GM12878 (cell line): ENCODE results near the gene DAAM2. TPM values are rescaled to one million over a fixed set of nuclear protein-coding genes. Genes with fewer than 3 reads are reported as not detected.

ENCODE experiments used
- ATAC-seq: fragments of 200-7000 bp; cut with Tn5 transposase; 3 replicates; pipeline ENCODE4 v1.9.1; 2020; ENCODE audit warnings: mild to moderate bottlenecking, moderate library complexity
- BruUV-seq: library from RNA; stranded (reverse); fragments of 400-500 nt; replicated peaks from 2 replicates; lab custom pipeline; 2021; lab: Mats Ljungman, UMichigan
- CTCF ChIA-PET: fragments of 300-600 bp; sonication (Branson Sonifier 250); formaldehyde crosslinking; extraction: SDS; loops from one replicate; lab custom pipeline; 2021; ENCODE audit warnings: inconsistent platforms; lab: Yijun Ruan, JAX
- POLR2A ChIA-PET: fragments of 350-600 bp; formaldehyde crosslinking; extraction: SDS; loops from one replicate; lab custom pipeline; 2021; ENCODE audit warnings: inconsistent platforms; lab: Charles Lee
- RAD21 ChIA-PET: fragments of 300-600 bp; sonication (Branson Sonifier 250); formaldehyde crosslinking; loops from one replicate; lab custom pipeline; 2023; ENCODE audit warnings: antibody characterized with exemption; ENCODE audit not compliant: unreplicated experiment; lab: Charles Lee
- SMC1A ChIA-PET: fragments of 300-600 bp; sonication (Branson Sonifier 250); formaldehyde crosslinking; loops from one replicate; lab custom pipeline; 2023; ENCODE audit not compliant: unreplicated experiment, uncharacterized antibody; lab: Charles Lee
- DNase-seq: peaks from one replicate; pipeline ENCODE4 v3.0.0-alpha.2; 2011; ENCODE audit warnings: low read depth, low spot score
- FAIRE-seq: peaks from 3 replicates; lab custom pipeline; 2011; peaks lifted over from hg19 to GRCh38; lab: Jason Lieb, UNC
- H2AFZ ChIP-seq: 2 replicates; pipeline ENCODE4 v1.6.0; 2011; ENCODE audit warnings: low read depth, low read length, control low read depth; ENCODE audit not compliant: control insufficient read depth
- H3K27ac ChIP-seq: 2 replicates; pipeline ENCODE4 v1.5.1; 2011; ENCODE audit warnings: control low read depth; ENCODE audit not compliant: control insufficient read depth, insufficient read depth
- H3K27me3 ChIP-seq, 2 experiments: replicated peaks in 1 of 2; 2 replicates each; pipeline versions ENCODE4 v1.6.0 to v1.6.1; 2011; ENCODE audit warnings: low read length in 1 of 2; ENCODE audit not compliant: control insufficient read depth in 2 of 2, insufficient read depth in 2 of 2
- H3K36me3 ChIP-seq, 2 experiments: 2 replicates each; pipeline ENCODE4 v1.5.1; 2011; ENCODE audit warnings: low read length in 1 of 2; ENCODE audit not compliant: control insufficient read depth in 2 of 2, insufficient read depth in 2 of 2
- H3K4me1 ChIP-seq: 2 replicates; pipeline ENCODE4 v1.6.1; 2011; ENCODE audit warnings: mild to moderate bottlenecking, low read length, moderate library complexity, mixed read lengths; ENCODE audit not compliant: control insufficient read depth, insufficient read depth
- H3K4me2 ChIP-seq: 2 replicates; pipeline ENCODE4 v1.6.0; 2011; ENCODE audit warnings: control low read depth; ENCODE audit not compliant: control insufficient read depth, insufficient read depth
- H3K4me3 ChIP-seq: fragments of 200-600 bp; sonication (generic); 2 replicates; pipeline ENCODE4 v1.5.1; 2016
- H3K79me2 ChIP-seq: 2 replicates; pipeline ENCODE4 v1.6.0; 2011; ENCODE audit warnings: low read length; ENCODE audit not compliant: control insufficient read depth, insufficient read depth
- H3K9ac ChIP-seq: 2 replicates; pipeline ENCODE4 v1.8.0; 2011; ENCODE audit warnings: low read length, control low read depth, mixed read lengths; ENCODE audit not compliant: control insufficient read depth, insufficient read depth
- H3K9me3 ChIP-seq: replicated peaks from 3 replicates; pipeline ENCODE4 v1.5.1; 2011; ENCODE audit warnings: mild to moderate bottlenecking, low read length; ENCODE audit not compliant: control insufficient read depth, insufficient read depth
- H4K20me1 ChIP-seq: 2 replicates; pipeline ENCODE4 v1.6.0; 2011; ENCODE audit not compliant: control insufficient read depth, insufficient read depth
- BCL11A ChIP-seq: IDR thresholded peaks from 2 replicates; pipeline ENCODE4 v1.6.1; 2011; ENCODE audit warnings: low read depth, low read length
- GATAD2B ChIP-seq: fragments of 450-650 bp; conservative IDR thresholded peaks from 2 replicates; pipeline ENCODE4 v1.6.1; 2017; ENCODE audit warnings: low read depth, mild to moderate bottlenecking, moderate library complexity
- NR2C1 ChIP-seq: fragments of 450-650 bp; IDR thresholded peaks from 2 replicates; pipeline ENCODE4 v1.6.1; 2017; ENCODE audit warnings: antibody characterized with exemption, mild to moderate bottlenecking, moderate library complexity
- SMARCA5 ChIP-seq: fragments of 450-650 bp; IDR thresholded peaks from 2 replicates; pipeline ENCODE4 v1.6.1; 2017; ENCODE audit warnings: mild to moderate bottlenecking
- WGBS: methylation state at CpG from one replicate; pipeline ENCODE4 v1.1.6; 2016; ENCODE audit warnings: low lambda C conversion rate; ENCODE audit not compliant: insufficient replicate concordance, insufficient coverage; ENCODE audit errors: missing lambda C conversion rate; 5-methylcytosine and 5-hydroxymethylcytosine counted together
- in situ Hi-C: fragments of 300-500 bp; cut with MboI; formaldehyde crosslinking; loops from 9 replicates; pipeline ENCODE4 v1.14.3; 2018; ENCODE audit warnings: mixed read lengths
- intact Hi-C: fragments of 100-400 bp; cut with micrococcal nuclease; formaldehyde crosslinking; loops from one replicate; pipeline ENCODE4 v1.14.2; 2022; ENCODE audit not compliant: unreplicated experiment
- polyA plus RNA-seq, 11 experiments: library from polyadenylated mRNA; depleted of rRNA in 4 of 11; unstranded in 6 of 11; stranded (reverse) in 5 of 11; fragments of >200 nt; fragmentation: Nextera tagmentation in 4 of 11; fragmentation: Illumina TruSeq in 1 of 11; extraction: Ambion mirVana in 4 of 11; extraction: Trizol in 1 of 11; gene quantifications; 1 replicate in 1 of 11; 2 replicates in 10 of 11; pipeline versions ENCODE4 v1.2.1 to v1.2.3, GENCODE V29; 2011 to 2016; ENCODE audit warnings: inconsistent platforms in 2 of 11, missing spikeins in 2 of 11, low read depth in 1 of 11
- total RNA-seq, 4 experiments: library from RNA; depleted of rRNA in 3 of 4; stranded (reverse); fragments of >200 nt in 3 of 4; fragmentation: Illumina TruSeq in 1 of 4; extraction: Trizol in 1 of 4; gene quantifications; 2 replicates each; pipeline versions ENCODE4 v1.2.1 to v1.2.3, GENCODE V29; 2013 to 2021
- TF ChIP-seq, protein P1 (sequence below): fragments of 450-650 bp; IDR thresholded peaks from 2 replicates; pipeline ENCODE4 v1.6.1; 2014; ENCODE audit warnings: mild to moderate bottlenecking
- TF ChIP-seq, protein P2 (sequence below): fragments of 450-650 bp; formaldehyde crosslinking; IDR thresholded peaks from 2 replicates; pipeline ENCODE4 v1.4.0; 2020; ENCODE audit warnings: mild to moderate bottlenecking, moderate library complexity
- TF ChIP-seq, protein P3 (sequence below): IDR thresholded peaks from 2 replicates; pipeline ENCODE4 v1.6.1; 2012; ENCODE audit warnings: mild to moderate bottlenecking, low read depth, low read length

Gene DAAM2
- total and polyA plus RNA-seq, 10 of the 15 experiments (the other 5 are each of a cell fraction or from before 2014, with no cell fraction given): 0.05 to 0.22 TPM; not detected in 8

DNA sequence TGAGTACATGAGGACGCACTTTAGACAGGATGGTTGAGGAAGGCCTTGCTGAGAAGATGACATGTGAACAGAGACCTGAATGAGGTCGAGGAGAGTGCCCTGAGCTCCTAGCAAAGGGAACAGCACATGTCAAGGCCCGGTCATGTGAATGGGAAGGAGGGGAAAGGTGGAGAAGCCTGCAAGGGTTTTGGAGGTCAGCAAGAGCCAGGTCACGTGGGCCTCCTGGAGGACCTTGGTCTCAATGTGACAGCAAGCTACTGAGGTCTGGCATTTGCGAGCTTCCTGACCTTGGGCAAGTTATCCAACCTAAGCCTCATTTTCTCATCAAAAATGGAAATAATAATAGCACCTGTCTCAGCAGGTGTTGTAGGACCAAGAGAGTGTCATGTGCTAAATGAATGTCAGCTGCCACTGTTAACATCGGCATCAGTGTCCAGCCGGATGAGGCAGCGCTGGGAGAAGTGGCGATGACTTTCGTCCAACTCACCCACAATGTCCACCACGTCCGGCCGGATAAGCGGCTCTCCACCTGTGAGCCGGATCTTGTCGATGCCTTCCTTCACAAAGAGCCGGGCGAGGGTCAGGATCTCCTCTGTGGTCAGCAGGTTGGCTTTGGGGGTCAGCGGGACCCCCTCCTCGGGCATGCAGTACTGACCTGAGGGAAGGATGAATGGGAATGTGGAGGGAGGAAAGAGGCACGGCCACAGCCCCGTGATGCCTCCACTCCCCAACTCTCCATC is 133.2 kb downstream of the DAAM2 start:
- no peak overlapping the region for H3K4me2 ChIP-seq
- H3K9me3 ChIP-seq: no peaks in the 10 kb centered on the region
- H2AFZ ChIP-seq: no peak overlapping the region
- no peak for ATAC-seq
- ChIA-PET SMC1A (no interaction called here), CTCF (no interaction called here), POLR2A (no interaction called here), RAD21 (no interaction called here)
- no peak overlapping the region for H3K4me3 ChIP-seq
- in situ Hi-C loops (no loop called here), intact Hi-C loops (no loop called here)
- no peak overlapping the region for H3K9ac ChIP-seq
- no peaks in the 10 kb centered on the region for H3K79me2 ChIP-seq
- H3K27ac ChIP-seq: no peak overlapping the region
- no peaks in the 10 kb centered on the region for H4K20me1 ChIP-seq
- no peaks in the 10 kb centered on the region for H3K4me1 ChIP-seq
- WGBS: 61% methylated on average over 22 of the region's 22 CpGs
- FAIRE-seq: no peak
- no peaks in the 10 kb centered on the region for H3K27me3 ChIP-seq
- no TSS peak for BruUV-seq
- H3K36me3 ChIP-seq: no peaks in the 10 kb centered on the region
- no peak for DNase-seq
- TF ChIP-seq GATAD2B: no peak
- TF ChIP-seq, protein P1, sequence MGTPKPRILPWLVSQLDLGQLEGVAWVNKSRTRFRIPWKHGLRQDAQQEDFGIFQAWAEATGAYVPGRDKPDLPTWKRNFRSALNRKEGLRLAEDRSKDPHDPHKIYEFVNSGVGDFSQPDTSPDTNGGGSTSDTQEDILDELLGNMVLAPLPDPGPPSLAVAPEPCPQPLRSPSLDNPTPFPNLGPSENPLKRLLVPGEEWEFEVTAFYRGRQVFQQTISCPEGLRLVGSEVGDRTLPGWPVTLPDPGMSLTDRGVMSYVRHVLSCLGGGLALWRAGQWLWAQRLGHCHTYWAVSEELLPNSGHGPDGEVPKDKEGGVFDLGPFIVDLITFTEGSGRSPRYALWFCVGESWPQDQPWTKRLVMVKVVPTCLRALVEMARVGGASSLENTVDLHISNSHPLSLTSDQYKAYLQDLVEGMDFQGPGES: no peak
- TF ChIP-seq NR2C1: no peak
- TF ChIP-seq, protein P2, sequence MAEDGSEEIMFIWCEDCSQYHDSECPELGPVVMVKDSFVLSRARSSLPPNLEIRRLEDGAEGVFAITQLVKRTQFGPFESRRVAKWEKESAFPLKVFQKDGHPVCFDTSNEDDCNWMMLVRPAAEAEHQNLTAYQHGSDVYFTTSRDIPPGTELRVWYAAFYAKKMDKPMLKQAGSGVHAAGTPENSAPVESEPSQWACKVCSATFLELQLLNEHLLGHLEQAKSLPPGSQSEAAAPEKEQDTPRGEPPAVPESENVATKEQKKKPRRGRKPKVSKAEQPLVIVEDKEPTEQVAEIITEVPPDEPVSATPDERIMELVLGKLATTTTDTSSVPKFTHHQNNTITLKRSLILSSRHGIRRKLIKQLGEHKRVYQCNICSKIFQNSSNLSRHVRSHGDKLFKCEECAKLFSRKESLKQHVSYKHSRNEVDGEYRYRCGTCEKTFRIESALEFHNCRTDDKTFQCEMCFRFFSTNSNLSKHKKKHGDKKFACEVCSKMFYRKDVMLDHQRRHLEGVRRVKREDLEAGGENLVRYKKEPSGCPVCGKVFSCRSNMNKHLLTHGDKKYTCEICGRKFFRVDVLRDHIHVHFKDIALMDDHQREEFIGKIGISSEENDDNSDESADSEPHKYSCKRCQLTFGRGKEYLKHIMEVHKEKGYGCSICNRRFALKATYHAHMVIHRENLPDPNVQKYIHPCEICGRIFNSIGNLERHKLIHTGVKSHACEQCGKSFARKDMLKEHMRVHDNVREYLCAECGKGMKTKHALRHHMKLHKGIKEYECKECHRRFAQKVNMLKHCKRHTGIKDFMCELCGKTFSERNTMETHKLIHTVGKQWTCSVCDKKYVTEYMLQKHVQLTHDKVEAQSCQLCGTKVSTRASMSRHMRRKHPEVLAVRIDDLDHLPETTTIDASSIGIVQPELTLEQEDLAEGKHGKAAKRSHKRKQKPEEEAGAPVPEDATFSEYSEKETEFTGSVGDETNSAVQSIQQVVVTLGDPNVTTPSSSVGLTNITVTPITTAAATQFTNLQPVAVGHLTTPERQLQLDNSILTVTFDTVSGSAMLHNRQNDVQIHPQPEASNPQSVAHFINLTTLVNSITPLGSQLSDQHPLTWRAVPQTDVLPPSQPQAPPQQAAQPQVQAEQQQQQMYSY (CRISPR knock-in tag): no peak
- TF ChIP-seq SMARCA5: no peak
- TF ChIP-seq BCL11A: no peak
- TF ChIP-seq, protein P3, sequence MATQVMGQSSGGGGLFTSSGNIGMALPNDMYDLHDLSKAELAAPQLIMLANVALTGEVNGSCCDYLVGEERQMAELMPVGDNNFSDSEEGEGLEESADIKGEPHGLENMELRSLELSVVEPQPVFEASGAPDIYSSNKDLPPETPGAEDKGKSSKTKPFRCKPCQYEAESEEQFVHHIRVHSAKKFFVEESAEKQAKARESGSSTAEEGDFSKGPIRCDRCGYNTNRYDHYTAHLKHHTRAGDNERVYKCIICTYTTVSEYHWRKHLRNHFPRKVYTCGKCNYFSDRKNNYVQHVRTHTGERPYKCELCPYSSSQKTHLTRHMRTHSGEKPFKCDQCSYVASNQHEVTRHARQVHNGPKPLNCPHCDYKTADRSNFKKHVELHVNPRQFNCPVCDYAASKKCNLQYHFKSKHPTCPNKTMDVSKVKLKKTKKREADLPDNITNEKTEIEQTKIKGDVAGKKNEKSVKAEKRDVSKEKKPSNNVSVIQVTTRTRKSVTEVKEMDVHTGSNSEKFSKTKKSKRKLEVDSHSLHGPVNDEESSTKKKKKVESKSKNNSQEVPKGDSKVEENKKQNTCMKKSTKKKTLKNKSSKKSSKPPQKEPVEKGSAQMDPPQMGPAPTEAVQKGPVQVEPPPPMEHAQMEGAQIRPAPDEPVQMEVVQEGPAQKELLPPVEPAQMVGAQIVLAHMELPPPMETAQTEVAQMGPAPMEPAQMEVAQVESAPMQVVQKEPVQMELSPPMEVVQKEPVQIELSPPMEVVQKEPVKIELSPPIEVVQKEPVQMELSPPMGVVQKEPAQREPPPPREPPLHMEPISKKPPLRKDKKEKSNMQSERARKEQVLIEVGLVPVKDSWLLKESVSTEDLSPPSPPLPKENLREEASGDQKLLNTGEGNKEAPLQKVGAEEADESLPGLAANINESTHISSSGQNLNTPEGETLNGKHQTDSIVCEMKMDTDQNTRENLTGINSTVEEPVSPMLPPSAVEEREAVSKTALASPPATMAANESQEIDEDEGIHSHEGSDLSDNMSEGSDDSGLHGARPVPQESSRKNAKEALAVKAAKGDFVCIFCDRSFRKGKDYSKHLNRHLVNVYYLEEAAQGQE: no peak
